ENCODE data around the gene QSOX2. TPM values are rescaled to one million over a fixed set of nuclear protein-coding genes. Genes with fewer than 3 reads are reported as not detected.

QSOX2 gene
- total RNA-seq, 1 experiment from 2014 or later: 11.3 TPM

GRCh38 chr9:136222906-136223285 lies 22.7 kb downstream of the QSOX2 start:
- Histone ChIP-seq H4K20me1 (ENCODE audit: insufficient read depth, low read depth, low read length) (peaks cover 21% of the 10 kb centered on the region; the same call in 1 of the 2 replicates), H3K4me1 (ENCODE audit: low read length) (peaks cover 55% of the 10 kb centered on the region)
- DNase-seq: peak; percentile 81

GRCh38 chr9:136222166-136222905 lies 23.3 kb downstream of the QSOX2 start:
- Histone ChIP-seq H2AFZ (ENCODE audit: low read length) (no peak overlapping the region), H3K27ac (ENCODE audit: low read length) (peak overlapping the region; percentile 98), H3K9me3 (ENCODE audit: low read length) (no peaks in the 10 kb centered on the region), H3K79me2 (ENCODE audit: low read length) (peaks cover 9% of the 10 kb centered on the region; the same call in 1 of the 2 replicates), H3K4me3 (ENCODE audit: low read length) (no peak overlapping the region), H3K9ac (ENCODE audit: low read length) (peak overlapping the region; percentile 31; the same call in 1 of the 2 replicates), H4K20me1 (ENCODE audit: insufficient read depth, low read depth, low read length) (peaks cover 16% of the 10 kb centered on the region; the same call in 1 of the 2 replicates), H3K9me2 (replicated peaks; ENCODE audit: insufficient read depth, low read length) (no peaks in the 10 kb centered on the region), H3K4me1 (ENCODE audit: low read length) (peaks cover 53% of the 10 kb centered on the region), H3K4me2 (ENCODE audit: low read depth, low read length, poor library complexity, severe bottlenecking) (peak overlapping the region; percentile 67), H3K36me3 (ENCODE audit: insufficient read depth, low read length) (peaks cover 19% of the 10 kb centered on the region; the same call in 1 of the 2 replicates), H3K27me3 (ENCODE audit: low read length) (no peaks in the 10 kb centered on the region)
- no peak for DNase-seq

More at GRCh38 chr9:136222906-136223285, 22.7 kb downstream of the QSOX2 start:
- H3K36me3 ChIP-seq (ENCODE audit: insufficient read depth, low read length): peaks cover 19% of the 10 kb centered on the region; the same call in 1 of the 2 replicates
- H2AFZ ChIP-seq (ENCODE audit: low read length): no peak overlapping the region
- no peaks in the 10 kb centered on the region for H3K27me3 ChIP-seq (ENCODE audit: low read length)
- H3K4me2 ChIP-seq (ENCODE audit: low read depth, low read length, poor library complexity, severe bottlenecking): peak overlapping the region; percentile 67
- peak overlapping the region; percentile 98 for H3K27ac ChIP-seq (ENCODE audit: low read length)
- H3K9me2 ChIP-seq (replicated peaks; ENCODE audit: insufficient read depth, low read length): no peaks in the 10 kb centered on the region
- H3K4me3 ChIP-seq (ENCODE audit: low read length): peak overlapping the region; percentile 36; the same call in 1 of the 2 replicates
- H3K9me3 ChIP-seq (ENCODE audit: low read length): no peaks in the 10 kb centered on the region
- peak overlapping the region; percentile 58 for H3K9ac ChIP-seq (ENCODE audit: low read length)
- H3K79me2 ChIP-seq (ENCODE audit: low read length): peaks cover 9% of the 10 kb centered on the region; the same call in 1 of the 2 replicates

GRCh38 chr9:136220017-136220729 lies 25.4 kb downstream of the QSOX2 start:
- H3K36me3 ChIP-seq (ENCODE audit: insufficient read depth, low read length): peaks cover 30% of the 10 kb centered on the region
- H3K27me3 ChIP-seq (ENCODE audit: low read length): no peaks in the 10 kb centered on the region
- no peak overlapping the region for H2AFZ ChIP-seq (ENCODE audit: low read length)
- peaks cover 9% of the 10 kb centered on the region; the same call in 1 of the 2 replicates for H3K79me2 ChIP-seq (ENCODE audit: low read length)
- no peak overlapping the region for H3K4me3 ChIP-seq (ENCODE audit: low read length)
- peaks cover 6% of the 10 kb centered on the region; the same call in 1 of the 2 replicates for H4K20me1 ChIP-seq (ENCODE audit: insufficient read depth, low read depth, low read length)
- H3K9me3 ChIP-seq (ENCODE audit: low read length): peaks cover 5% of the 10 kb centered on the region; the same call in 1 of the 2 replicates
- H3K4me1 ChIP-seq (ENCODE audit: low read length): peaks cover 31% of the 10 kb centered on the region
- no peak overlapping the region for H3K4me2 ChIP-seq (ENCODE audit: low read depth, low read length, poor library complexity, severe bottlenecking)
- H3K9ac ChIP-seq (ENCODE audit: low read length): no peak overlapping the region
- DNase-seq: no peak
- no peak overlapping the region for H3K27ac ChIP-seq (ENCODE audit: low read length)
- no peaks in the 10 kb centered on the region for H3K9me2 ChIP-seq (replicated peaks; ENCODE audit: insufficient read depth, low read length)

GRCh38 chr9:136219276-136219675 lies 26.3 kb downstream of the QSOX2 start:
- H3K4me1 ChIP-seq (ENCODE audit: low read length): peaks cover 22% of the 10 kb centered on the region
- peaks cover 12% of the 10 kb centered on the region for H3K9me3 ChIP-seq (ENCODE audit: low read length)
- no peaks in the 10 kb centered on the region for H3K27me3 ChIP-seq (ENCODE audit: low read length)
- H3K9me2 ChIP-seq (replicated peaks; ENCODE audit: insufficient read depth, low read length): no peaks in the 10 kb centered on the region
- H3K9ac ChIP-seq (ENCODE audit: low read length): no peak overlapping the region
- H3K79me2 ChIP-seq (ENCODE audit: low read length): peaks cover 8% of the 10 kb centered on the region; the same call in 1 of the 2 replicates
- peaks cover 6% of the 10 kb centered on the region; the same call in 1 of the 2 replicates for H4K20me1 ChIP-seq (ENCODE audit: insufficient read depth, low read depth, low read length)
- no peak overlapping the region for H3K4me2 ChIP-seq (ENCODE audit: low read depth, low read length, poor library complexity, severe bottlenecking)
- H3K36me3 ChIP-seq (ENCODE audit: insufficient read depth, low read length): peaks cover 35% of the 10 kb centered on the region
- DNase-seq: no peak
- no peak overlapping the region for H3K27ac ChIP-seq (ENCODE audit: low read length)
- no peak overlapping the region for H2AFZ ChIP-seq (ENCODE audit: low read length)
- H3K4me3 ChIP-seq (ENCODE audit: low read length): no peak overlapping the region

- Histone ChIP-seq H3K4me3 (ENCODE audit: low read length) (no peak overlapping the region), H3K4me2 (ENCODE audit: low read depth, low read length, poor library complexity, severe bottlenecking) (no peak overlapping the region), H3K27me3 (ENCODE audit: low read length) (no peaks in the 10 kb centered on the region), H4K20me1 (ENCODE audit: insufficient read depth, low read depth, low read length) (peaks cover 6% of the 10 kb centered on the region; the same call in 1 of the 2 replicates), H3K36me3 (ENCODE audit: insufficient read depth, low read length) (peaks cover 35% of the 10 kb centered on the region), H3K9me3 (ENCODE audit: low read length) (peaks cover 18% of the 10 kb centered on the region), H3K27ac (ENCODE audit: low read length) (no peak overlapping the region), H3K79me2 (ENCODE audit: low read length) (0 out of 2 replicates have a peak, but pooled peaks cover 5% of the 10 kb centered on the region), H3K4me1 (ENCODE audit: low read length) (peaks cover 16% of the 10 kb centered on the region), H2AFZ (ENCODE audit: low read length) (no peak overlapping the region), H3K9ac (ENCODE audit: low read length) (no peak overlapping the region), H3K9me2 (replicated peaks; ENCODE audit: insufficient read depth, low read length) (no peaks in the 10 kb centered on the region)
- DNase-seq: no peak
Observed at GRCh38 chr9:136218673-136219072, 26.9 kb downstream of the QSOX2 start.

GRCh38 chr9:136218271-136218670 lies 27.3 kb downstream of the QSOX2 start:
- H3K9me3 ChIP-seq (ENCODE audit: low read length): peaks cover 21% of the 10 kb centered on the region
- H3K27me3 ChIP-seq (ENCODE audit: low read length): no peaks in the 10 kb centered on the region
- no peak overlapping the region for H3K4me3 ChIP-seq (ENCODE audit: low read length)
- H3K4me1 ChIP-seq (ENCODE audit: low read length): peaks cover 12% of the 10 kb centered on the region
- no peak overlapping the region for H2AFZ ChIP-seq (ENCODE audit: low read length)
- H4K20me1 ChIP-seq (ENCODE audit: insufficient read depth, low read depth, low read length): peaks cover 6% of the 10 kb centered on the region; the same call in 1 of the 2 replicates
- no peak overlapping the region for H3K27ac ChIP-seq (ENCODE audit: low read length)
- H3K79me2 ChIP-seq (ENCODE audit: low read length): 0 out of 2 replicates have a peak, but pooled peaks cover 5% of the 10 kb centered on the region
- peaks cover 37% of the 10 kb centered on the region for H3K36me3 ChIP-seq (ENCODE audit: insufficient read depth, low read length)
- no peak overlapping the region for H3K4me2 ChIP-seq (ENCODE audit: low read depth, low read length, poor library complexity, severe bottlenecking)
- no peaks in the 10 kb centered on the region for H3K9me2 ChIP-seq (replicated peaks; ENCODE audit: insufficient read depth, low read length)
- no peak overlapping the region for H3K9ac ChIP-seq (ENCODE audit: low read length)
- no peak for DNase-seq

- DNase-seq: no peak
- Histone ChIP-seq H2AFZ (ENCODE audit: low read length) (no peak overlapping the region), H3K36me3 (ENCODE audit: insufficient read depth, low read length) (peaks cover 40% of the 10 kb centered on the region), H4K20me1 (ENCODE audit: insufficient read depth, low read depth, low read length) (0 out of 2 replicates have a peak, but pooled peaks cover 2% of the 10 kb centered on the region), H3K27me3 (ENCODE audit: low read length) (no peaks in the 10 kb centered on the region), H3K4me1 (ENCODE audit: low read length) (peaks cover 3% of the 10 kb centered on the region; the same call in 1 of the 2 replicates), H3K4me3 (ENCODE audit: low read length) (no peak overlapping the region), H3K79me2 (ENCODE audit: low read length) (no peaks in the 10 kb centered on the region), H3K9me3 (ENCODE audit: low read length) (peaks cover 21% of the 10 kb centered on the region), H3K4me2 (ENCODE audit: low read depth, low read length, poor library complexity, severe bottlenecking) (no peak overlapping the region), H3K9me2 (replicated peaks; ENCODE audit: insufficient read depth, low read length) (no peaks in the 10 kb centered on the region), H3K27ac (ENCODE audit: low read length) (no peak overlapping the region), H3K9ac (ENCODE audit: low read length) (no peak overlapping the region)
Observed at GRCh38 chr9:136216541-136217244, 28.9 kb downstream of the QSOX2 start.
